ENCODE results near the gene PSMD2. TPM values are rescaled to one million over a fixed set of nuclear protein-coding genes. Genes with fewer than 3 reads are reported as not detected.

PSMD2 gene
- total RNA-seq, 1 experiment from 2014 or later = 645 TPM

- TF ChIP-seq EZH2 (IDR thresholded peaks at IDR 0.05; ENCODE audit: borderline replicate concordance, low read depth, low read length, poor library complexity, severe bottlenecking) (no peak), CTCF (conservative IDR thresholded peaks at IDR 0.05; ENCODE audit: low read depth, low read length) (no peak)
- intact Hi-C loops (cut with micrococcal nuclease; ENCODE audit: unreplicated experiment) = no loop called here
- H3K4me1 ChIP-seq (ENCODE audit: insufficient read depth, low read length, poor library complexity, severe bottlenecking) = peaks cover 26% of the 10 kb centered on the region
- DNase-seq (ENCODE audit: low spot score) = no peak
- H3K36me3 ChIP-seq (ENCODE audit: insufficient read depth, low read length, poor library complexity, severe bottlenecking) = peaks cover 5% of the 10 kb centered on the region
- POLR2A ChIA-PET (ENCODE audit: low non-redundant PET) = no interaction called here
- BruUV-seq (replicated peaks) = no TSS peak
- peak overlapping the region; percentile 74 for H3K27ac ChIP-seq (ENCODE audit: low read depth, low read length, poor library complexity, severe bottlenecking)
- H3K27me3 ChIP-seq (replicated peaks; ENCODE audit: insufficient read depth, low read depth, low read length, poor library complexity) = no peaks in the 10 kb centered on the region
- H3K4me3 ChIP-seq (ENCODE audit: low read depth, low read length, poor library complexity, severe bottlenecking) = no peak overlapping the region
- no peaks in the 10 kb centered on the region for H3K9me3 ChIP-seq (ENCODE audit: low read depth, low read length, poor library complexity, severe bottlenecking)
- CTCF ChIA-PET = no interaction called here
These were observed 49.0 kb downstream of the PSMD2 start for GRCh38 chr3:184348057-184348382.

GRCh38 chr3:184349563-184350470 lies 50.8 kb downstream of the PSMD2 start:
- ChIA-PET POLR2A (ENCODE audit: low non-redundant PET) (no interaction called here), CTCF (no interaction called here)
- DNase-seq (ENCODE audit: low spot score) = no peak
- H3K4me1 ChIP-seq (ENCODE audit: insufficient read depth, low read length, poor library complexity, severe bottlenecking) = peaks cover 26% of the 10 kb centered on the region
- peaks cover 5% of the 10 kb centered on the region for H3K36me3 ChIP-seq (ENCODE audit: insufficient read depth, low read length, poor library complexity, severe bottlenecking)
- intact Hi-C loops (cut with micrococcal nuclease; ENCODE audit: unreplicated experiment) = no loop called here
- no peaks in the 10 kb centered on the region for H3K27me3 ChIP-seq (replicated peaks; ENCODE audit: insufficient read depth, low read depth, low read length, poor library complexity)
- no peak for TF ChIP-seq CTCF (conservative IDR thresholded peaks at IDR 0.05; ENCODE audit: low read depth, low read length)
- TF ChIP-seq EZH2 (IDR thresholded peaks at IDR 0.05; ENCODE audit: borderline replicate concordance, low read depth, low read length, poor library complexity, severe bottlenecking) = no peak
- H3K27ac ChIP-seq (ENCODE audit: low read depth, low read length, poor library complexity, severe bottlenecking) = no peak overlapping the region
- TSS peak; percentile 12 for BruUV-seq (replicated peaks)
- H3K9me3 ChIP-seq (ENCODE audit: low read depth, low read length, poor library complexity, severe bottlenecking) = no peaks in the 10 kb centered on the region
- no peak overlapping the region for H3K4me3 ChIP-seq (ENCODE audit: low read depth, low read length, poor library complexity, severe bottlenecking)

- Histone ChIP-seq H3K4me3 (ENCODE audit: low read depth, low read length, poor library complexity, severe bottlenecking) (no peak overlapping the region), H3K9me3 (ENCODE audit: low read depth, low read length, poor library complexity, severe bottlenecking) (no peaks in the 10 kb centered on the region), H3K27me3 (replicated peaks; ENCODE audit: insufficient read depth, low read depth, low read length, poor library complexity) (no peaks in the 10 kb centered on the region), H3K36me3 (ENCODE audit: insufficient read depth, low read length, poor library complexity, severe bottlenecking) (peaks cover 5% of the 10 kb centered on the region), H3K27ac (ENCODE audit: low read depth, low read length, poor library complexity, severe bottlenecking) (no peak overlapping the region), H3K4me1 (ENCODE audit: insufficient read depth, low read length, poor library complexity, severe bottlenecking) (peaks cover 21% of the 10 kb centered on the region)
- TF ChIP-seq EZH2 (IDR thresholded peaks at IDR 0.05; ENCODE audit: borderline replicate concordance, low read depth, low read length, poor library complexity, severe bottlenecking) (no peak), CTCF (conservative IDR thresholded peaks at IDR 0.05; ENCODE audit: low read depth, low read length) (no peak)
- no peak for DNase-seq (ENCODE audit: low spot score)
- ChIA-PET CTCF (no interaction called here), POLR2A (ENCODE audit: low non-redundant PET) (no interaction called here)
- intact Hi-C loops (cut with micrococcal nuclease; ENCODE audit: unreplicated experiment) = no loop called here
- BruUV-seq (replicated peaks) = no TSS peak
These were observed 51.6 kb downstream of the PSMD2 start for GRCh38 chr3:184350618-184351017.
